ENCODE results near the gene SMYD3. TPM values are rescaled to one million over a fixed set of nuclear protein-coding genes. Genes with fewer than 3 reads are reported as not detected.

Gene SMYD3
- total and polyA plus RNA-seq, 2 donors (not counting 1 experiment from before 2014, with no cell fraction given): 69.4 to 83.1 TPM

DNA sequence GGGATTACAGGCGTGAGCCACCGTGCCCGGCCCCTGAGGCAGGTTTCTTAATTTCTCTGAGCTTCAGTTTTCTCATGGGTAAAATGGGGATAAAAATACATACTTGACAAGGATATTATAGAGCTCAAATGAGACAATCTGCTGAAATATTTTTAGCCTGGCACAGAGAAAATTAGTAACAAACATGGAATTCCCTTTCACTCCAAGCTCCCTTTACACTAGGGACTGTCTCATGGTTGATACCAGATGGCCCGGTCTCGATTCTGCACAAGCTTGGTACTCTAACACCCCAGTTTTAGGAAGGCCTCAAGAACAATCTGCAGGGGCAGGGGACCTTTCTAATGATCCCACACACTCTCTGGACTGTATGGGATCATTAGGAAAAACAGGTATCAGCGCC lies 671.7 kb downstream of the SMYD3 start:
- Histone ChIP-seq H3K4me3 (replicated peaks in 1 of 4; ENCODE audit: control extremely low read depth in 1 of 4, insufficient read depth in 1 of 4, low read depth in 3 of 4, low read length in 4 of 4) (no peak overlapping the region), H3K4me1 (ENCODE audit: control insufficient read depth, extremely low read depth, insufficient read depth, low read length) (no peaks in the 10 kb centered on the region), H3K9ac (ENCODE audit: insufficient read depth, low read length) (no peak overlapping the region), H3K36me3 (ENCODE audit: control insufficient read depth, insufficient read depth, low read length) (no peaks in the 10 kb centered on the region), H4K20me1 (ENCODE audit: control insufficient read depth, extremely low read depth, insufficient read depth, low read length) (no peaks in the 10 kb centered on the region), H3K27me3 (ENCODE audit: control insufficient read depth, insufficient read depth, low read length) (no peaks in the 10 kb centered on the region), H3K9me3 (ENCODE audit: control insufficient read depth, insufficient read depth, low read depth, low read length) (no peaks in the 10 kb centered on the region), H3K27ac (ENCODE audit: insufficient read depth, low read length) (no peak overlapping the region), H2AFZ (ENCODE audit: low read length) (no peak overlapping the region), H3K4me2 (ENCODE audit: extremely low read depth, insufficient read depth, low read length) (no peak overlapping the region), H3K79me2 (ENCODE audit: control insufficient read depth, insufficient read depth, low read length) (no peaks in the 10 kb centered on the region)
- DNase-seq (ENCODE audit: low read depth in 2 of 2): no peak
- TF ChIP-seq EZH2 (IDR thresholded peaks at IDR 0.05; ENCODE audit: low read length, missing control alignments) (no peak), CTCF (conservative IDR thresholded peaks at IDR 0.05 in 1 of 2, IDR thresholded peaks at IDR 0.05 in 1 of 2; ENCODE audit: low read depth in 1 of 2, low read length in 2 of 2) (no peak)

DNA sequence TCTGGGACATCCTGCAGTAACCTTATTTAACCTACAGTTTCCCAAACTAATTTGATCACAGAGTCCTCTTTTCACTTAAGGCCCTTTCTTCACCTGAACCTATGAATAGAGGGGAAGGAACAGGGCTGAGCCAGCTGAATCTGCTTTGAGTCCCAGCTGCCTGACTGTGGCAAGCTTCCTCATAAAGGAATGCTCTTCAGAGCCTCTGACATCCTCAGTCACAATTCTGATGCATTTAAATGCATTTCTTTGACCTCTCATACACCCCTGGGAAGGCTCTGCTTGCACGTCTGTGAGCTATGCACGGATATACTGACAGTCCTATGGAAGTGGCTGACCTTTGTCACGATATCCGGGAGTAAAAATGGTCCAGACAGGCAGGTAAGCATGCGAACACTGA lies 673.1 kb downstream of the SMYD3 start:
- H2AFZ ChIP-seq (ENCODE audit: low read length): no peak overlapping the region
- H3K36me3 ChIP-seq (ENCODE audit: control insufficient read depth, insufficient read depth, low read length): no peaks in the 10 kb centered on the region
- no peaks in the 10 kb centered on the region for H3K27me3 ChIP-seq (ENCODE audit: control insufficient read depth, insufficient read depth, low read length)
- H3K9me3 ChIP-seq (ENCODE audit: control insufficient read depth, insufficient read depth, low read depth, low read length): no peaks in the 10 kb centered on the region
- TF ChIP-seq EZH2 (IDR thresholded peaks at IDR 0.05; ENCODE audit: low read length, missing control alignments) (no peak), CTCF (conservative IDR thresholded peaks at IDR 0.05 in 1 of 2, IDR thresholded peaks at IDR 0.05 in 1 of 2; ENCODE audit: low read depth in 1 of 2, low read length in 2 of 2) (no peak)
- H3K27ac ChIP-seq (ENCODE audit: insufficient read depth, low read length): no peak overlapping the region
- no peak overlapping the region for H3K4me2 ChIP-seq (ENCODE audit: extremely low read depth, insufficient read depth, low read length)
- H4K20me1 ChIP-seq (ENCODE audit: control insufficient read depth, extremely low read depth, insufficient read depth, low read length): no peaks in the 10 kb centered on the region
- H3K4me1 ChIP-seq (ENCODE audit: control insufficient read depth, extremely low read depth, insufficient read depth, low read length): no peaks in the 10 kb centered on the region
- H3K79me2 ChIP-seq (ENCODE audit: control insufficient read depth, insufficient read depth, low read length): no peaks in the 10 kb centered on the region
- no peak overlapping the region for H3K4me3 ChIP-seq (replicated peaks in 1 of 4; ENCODE audit: control extremely low read depth in 1 of 4, insufficient read depth in 1 of 4, low read depth in 3 of 4, low read length in 4 of 4)
- no peak overlapping the region for H3K9ac ChIP-seq (ENCODE audit: insufficient read depth, low read length)
- no peak for DNase-seq (ENCODE audit: low read depth in 2 of 2)

DNA sequence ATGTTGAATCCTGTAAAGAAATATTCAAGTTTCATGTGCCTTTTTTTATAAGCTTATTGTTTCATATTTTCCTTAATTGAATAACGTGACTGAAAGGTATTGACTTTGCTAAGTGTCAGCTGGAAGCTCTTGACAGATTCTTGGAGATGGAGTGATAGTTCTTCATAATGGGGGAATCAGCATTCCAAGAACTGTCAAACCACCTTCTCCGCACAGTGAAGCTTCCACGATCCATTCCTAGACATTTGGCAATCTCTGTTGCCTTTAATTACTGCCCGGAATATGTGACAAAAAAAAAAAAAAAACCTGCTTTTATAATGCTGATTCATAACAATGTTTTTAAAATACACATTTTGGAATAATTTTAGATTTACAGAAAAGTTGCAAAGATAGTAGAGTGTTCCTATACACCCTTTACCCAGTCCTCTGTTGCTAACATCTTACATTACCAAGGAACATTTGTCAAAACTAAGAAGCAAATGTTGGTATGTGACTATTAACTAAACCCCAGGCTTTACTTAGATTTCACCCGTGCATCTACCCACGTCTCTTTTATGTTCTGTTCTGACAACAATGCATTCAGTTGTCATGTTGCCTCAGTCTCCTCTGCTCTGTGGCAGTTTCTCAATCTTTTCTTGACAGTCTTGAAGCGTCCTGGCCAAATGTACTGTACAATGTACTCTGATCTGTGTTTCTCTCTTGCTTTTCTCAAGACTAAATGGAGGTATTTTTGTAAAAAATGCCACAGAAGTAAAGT lies 674.1 kb downstream of the SMYD3 start:
- H3K4me2 ChIP-seq (ENCODE audit: extremely low read depth, insufficient read depth, low read length): no peak overlapping the region
- no peak overlapping the region for H2AFZ ChIP-seq (ENCODE audit: low read length)
- TF ChIP-seq CTCF (conservative IDR thresholded peaks at IDR 0.05 in 1 of 2, IDR thresholded peaks at IDR 0.05 in 1 of 2; ENCODE audit: low read depth in 1 of 2, low read length in 2 of 2): no peak
- TF ChIP-seq EZH2 (IDR thresholded peaks at IDR 0.05; ENCODE audit: low read length, missing control alignments): no peak
- no peaks in the 10 kb centered on the region for H3K36me3 ChIP-seq (ENCODE audit: control insufficient read depth, insufficient read depth, low read length)
- H3K27ac ChIP-seq (ENCODE audit: insufficient read depth, low read length): no peak overlapping the region
- no peaks in the 10 kb centered on the region for H3K4me1 ChIP-seq (ENCODE audit: control insufficient read depth, extremely low read depth, insufficient read depth, low read length)
- H3K9me3 ChIP-seq (ENCODE audit: control insufficient read depth, insufficient read depth, low read depth, low read length): no peaks in the 10 kb centered on the region
- no peaks in the 10 kb centered on the region for H3K27me3 ChIP-seq (ENCODE audit: control insufficient read depth, insufficient read depth, low read length)
- no peaks in the 10 kb centered on the region for H4K20me1 ChIP-seq (ENCODE audit: control insufficient read depth, extremely low read depth, insufficient read depth, low read length)
- H3K4me3 ChIP-seq (replicated peaks in 1 of 4; ENCODE audit: control extremely low read depth in 1 of 4, insufficient read depth in 1 of 4, low read depth in 3 of 4, low read length in 4 of 4): no peak overlapping the region
- no peak for DNase-seq (ENCODE audit: low read depth in 2 of 2)
- H3K9ac ChIP-seq (ENCODE audit: insufficient read depth, low read length): no peak overlapping the region
- no peaks in the 10 kb centered on the region for H3K79me2 ChIP-seq (ENCODE audit: control insufficient read depth, insufficient read depth, low read length)
